GM19455 (cell line): ENCODE measurements around the gene SPTLC3.

Experiments used
- ATAC-seq: cut with Tn5 transposase; IDR thresholded peaks from one replicate; pipeline ENCODE4 v1.9.1; 2021; ENCODE audit not compliant: unreplicated experiment

SPTLC3 gene

GRCh38 chr20:13174402-13174801, 165.6 kb downstream of the SPTLC3 start:
- no peak for ATAC-seq

- ATAC-seq = no peak
These were observed 172.5 kb downstream of the SPTLC3 start for GRCh38 chr20:13180986-13181889.

GRCh38 chr20:13183005-13183404, 174.2 kb downstream of the SPTLC3 start:
- ATAC-seq = no peak

GRCh38 chr20:13186043-13186774, 177.4 kb downstream of the SPTLC3 start:
- no peak for ATAC-seq

GRCh38 chr20:13187899-13188298, 179.1 kb downstream of the SPTLC3 start:
- ATAC-seq = no peak

- no peak for ATAC-seq
These were observed 190.5 kb downstream of the SPTLC3 start for GRCh38 chr20:13199279-13199678.

- no peak for ATAC-seq
These were observed 192.2 kb downstream of the SPTLC3 start for GRCh38 chr20:13200767-13201500.

- no peak for ATAC-seq
These were observed 193.8 kb downstream of the SPTLC3 start for GRCh38 chr20:13202565-13202964.

GRCh38 chr20:13205425-13205824, 196.7 kb downstream of the SPTLC3 start:
- ATAC-seq = no peak

- ATAC-seq = no peak
These were observed 197.2 kb downstream of the SPTLC3 start for GRCh38 chr20:13205848-13206434.

GRCh38 chr20:13207016-13207415, 198.2 kb downstream of the SPTLC3 start:
- no peak for ATAC-seq

- ATAC-seq = no peak
These were observed 203.3 kb downstream of the SPTLC3 start for GRCh38 chr20:13211956-13212618.

GRCh38 chr20:13212750-13213149, 204.0 kb downstream of the SPTLC3 start:
- no peak for ATAC-seq

- no peak for ATAC-seq
These were observed 204.6 kb downstream of the SPTLC3 start for GRCh38 chr20:13213335-13213734.

GRCh38 chr20:13216533-13216932, 207.8 kb downstream of the SPTLC3 start:
- ATAC-seq = no peak
